Hematopoietic multipotent progenitor cell treated with erythropoietin and hydrocortisone succinate and interleukin-3 and kit ligand, for 15 days (in vitro differentiated cells): ENCODE results near the gene FNBP1L.
"Not testable (repeated sequence)": the region's sequence is repeated elsewhere in the genome, so short reads cannot be mapped to it uniquely, and the experiment has no call there.

ENCODE experiments used
- DNase-seq: peaks from one replicate; pipeline ENCODE4 v3.0.0-alpha.2; 2015; ENCODE audit warnings: low spot score

FNBP1L gene

GRCh38 chr1:93573940-93574469 is 126.1 kb downstream of the FNBP1L start:
- DNase-seq, result no peak

- DNase-seq, result no peak
Measured at GRCh38 chr1:93574511-93574910, 126.6 kb downstream of the FNBP1L start.

GRCh38 chr1:93574991-93575390 is 127.1 kb downstream of the FNBP1L start:
- no peak for DNase-seq

- no peak for DNase-seq
Measured at GRCh38 chr1:93575621-93576284, 127.8 kb downstream of the FNBP1L start.

- no peak for DNase-seq
Measured at GRCh38 chr1:93576346-93576745, 128.4 kb downstream of the FNBP1L start.

- DNase-seq, result no peak
Measured at GRCh38 chr1:93576746-93577145, 128.8 kb downstream of the FNBP1L start.

- no peak for DNase-seq
Measured at GRCh38 chr1:93577536-93578432, 129.9 kb downstream of the FNBP1L start.

GRCh38 chr1:93578433-93578830 is 130.5 kb downstream of the FNBP1L start:
- no peak for DNase-seq

- no peak for DNase-seq
Measured at GRCh38 chr1:93578911-93579825, 131.2 kb downstream of the FNBP1L start.

- DNase-seq, result no peak
Measured at GRCh38 chr1:93579891-93580290, 132.0 kb downstream of the FNBP1L start.

- no peak for DNase-seq
Measured at GRCh38 chr1:93581917-93582850, 134.3 kb downstream of the FNBP1L start.

GRCh38 chr1:93584261-93585003 is 136.5 kb downstream of the FNBP1L start:
- DNase-seq, result no peak

- DNase-seq, result no peak
Measured at GRCh38 chr1:93585059-93585966, 137.4 kb downstream of the FNBP1L start.

- DNase-seq, result no peak
Measured at GRCh38 chr1:93587354-93587753, 139.4 kb downstream of the FNBP1L start.

- no peak for DNase-seq
Measured at GRCh38 chr1:93588206-93588605, 140.3 kb downstream of the FNBP1L start.

GRCh38 chr1:93588955-93589354 is 141.0 kb downstream of the FNBP1L start:
- DNase-seq, result no peak

- not testable (repeated sequence) for DNase-seq
Measured at GRCh38 chr1:93591291-93591675, 143.4 kb downstream of the FNBP1L start.

- no peak for DNase-seq
Measured at GRCh38 chr1:93591676-93592550, 144.0 kb downstream of the FNBP1L start.
